A549 (cell line): ENCODE results near the gene FFAR1. TPM values are rescaled to one million over a fixed set of nuclear protein-coding genes. Genes with fewer than 3 reads are reported as not detected.

ENCODE experiments used
- ATAC-seq, 2 experiments: fragments of 200-7000 bp in 1 of 2; fragments of >200 bp in 1 of 2; cut with Nextera tagmentation in 1 of 2; cut with Tn5 transposase in 1 of 2; 3 replicates each; pipeline versions ENCODE4 v1.8.0 to v1.9.1; 2018 to 2020; ENCODE audit warnings: mild to moderate bottlenecking in 1 of 2, moderate library complexity in 1 of 2
- CTCF ChIA-PET: fragments of 300-600 bp; sonication (Branson Sonifier 250); formaldehyde crosslinking; extraction: SDS; loops from one replicate; lab custom pipeline; 2021; ENCODE audit warnings: antibody characterized with exemption, inconsistent platforms; lab: Yijun Ruan, JAX
- POLR2A ChIA-PET: fragments of 350-600 bp; formaldehyde crosslinking; extraction: SDS; loops from one replicate; lab custom pipeline; 2021; ENCODE audit warnings: antibody characterized with exemption, inconsistent platforms; lab: Yijun Ruan, JAX
- DNase-seq, 2 experiments: peaks; one replicate each; pipeline versions ENCODE4 v3.0.0 to v3.0.0-alpha.2; 2011 to 2016; ENCODE audit warnings: low read depth in 1 of 2, low spot score in 1 of 2
- FAIRE-seq: peaks from 2 replicates; lab custom pipeline; 2011; peaks lifted over from hg19 to GRCh38; lab: Jason Lieb, UNC
- H3K27ac ChIP-seq, 2 experiments: fragments of >200 bp; sonication (Bioruptor Twin); formaldehyde crosslinking; 3 replicates each; pipeline ENCODE4 v1.5.1; 2016 to 2017
- H3K4me1 ChIP-seq: fragments of >200 bp; sonication (Bioruptor Twin); formaldehyde crosslinking; 3 replicates; pipeline ENCODE4 v1.6.1; 2016
- H3K4me2 ChIP-seq: fragments of >200 bp; sonication (Bioruptor Twin); formaldehyde crosslinking; 3 replicates; pipeline ENCODE4 v1.6.1; 2016
- H3K4me3 ChIP-seq: fragments of >200 bp; sonication (Bioruptor Twin); formaldehyde crosslinking; 3 replicates; pipeline ENCODE4 v1.5.1; 2016
- H3K9me3 ChIP-seq: fragments of >200 bp; sonication (Bioruptor Twin); formaldehyde crosslinking; 3 replicates; pipeline ENCODE4 v1.6.1; 2016
- BHLHE40 ChIP-seq: IDR thresholded peaks from 2 replicates; pipeline ENCODE4 v1.6.1; 2012; ENCODE audit warnings: low read depth, low read length, inconsistent platforms
- CBX2 ChIP-seq: fragments of 200-600 bp; sonication (generic); IDR thresholded peaks from 2 replicates; pipeline ENCODE4 v1.6.1; 2016; ENCODE audit warnings: low read depth, mild to moderate bottlenecking, borderline replicate concordance
- CBX8 ChIP-seq: fragments of 200-600 bp; sonication (generic); IDR thresholded peaks from 2 replicates; pipeline ENCODE4 v1.6.1; 2016
- CHD2 ChIP-seq: fragments of 150-350 bp; IDR thresholded peaks from 2 replicates; pipeline ENCODE4 v1.6.1; 2014; ENCODE audit warnings: low read length; ENCODE audit not compliant: partially characterized antibody
- CHD4 ChIP-seq: fragments of 200-600 bp; sonication (generic); IDR thresholded peaks from 2 replicates; pipeline ENCODE4 v1.6.1; 2016; ENCODE audit warnings: antibody characterized with exemption, mild to moderate bottlenecking, borderline replicate concordance
- EHF ChIP-seq: fragments of 250-450 bp; sonication (Bioruptor Pico); IDR thresholded peaks from 2 replicates; pipeline ENCODE4 v1.5.0; 2020; ENCODE audit warnings: mild to moderate bottlenecking
- FOXS1 ChIP-seq: fragments of 250-450 bp; sonication (Bioruptor Pico); IDR thresholded peaks from 2 replicates; pipeline ENCODE4 v1.5.0; 2020; ENCODE audit warnings: mild to moderate bottlenecking, moderate library complexity
- HEYL ChIP-seq: fragments of 250-450 bp; sonication (Bioruptor Pico); IDR thresholded peaks from 2 replicates; pipeline ENCODE4 v1.8.0; 2021; ENCODE audit warnings: mild to moderate bottlenecking, moderate library complexity
- HOXB5 ChIP-seq: fragments of 250-450 bp; sonication (Bioruptor Pico); IDR thresholded peaks from 2 replicates; pipeline ENCODE4 v1.5.0; 2020; ENCODE audit warnings: mild to moderate bottlenecking, moderate library complexity
- KDM1A ChIP-seq: fragments of 200-600 bp; sonication (generic); IDR thresholded peaks from 2 replicates; pipeline ENCODE4 v1.6.1; 2016; ENCODE audit warnings: low read depth, mild to moderate bottlenecking
- KDM5A ChIP-seq: fragments of 200-600 bp; sonication (generic); IDR thresholded peaks from 2 replicates; pipeline ENCODE4 v1.6.1; 2016; ENCODE audit warnings: antibody characterized with exemption, mild to moderate bottlenecking
- MAZ ChIP-seq: fragments of 150-350 bp; IDR thresholded peaks from 2 replicates; pipeline ENCODE4 v1.6.1; 2014; ENCODE audit warnings: antibody characterized with exemption, low read depth, low read length, borderline replicate concordance
- NPAS2 ChIP-seq: fragments of 250-450 bp; sonication (Bioruptor Pico); IDR thresholded peaks from 2 replicates; pipeline ENCODE4 v1.8.0; 2022; ENCODE audit warnings: mild to moderate bottlenecking, moderate library complexity, borderline replicate concordance
- PBX3 ChIP-seq: IDR thresholded peaks from 2 replicates; pipeline ENCODE4 v1.6.1; 2012
- PHF8 ChIP-seq: fragments of 200-600 bp; sonication (generic); IDR thresholded peaks from 2 replicates; pipeline ENCODE4 v1.6.1; 2016; ENCODE audit warnings: low read depth, mild to moderate bottlenecking, antibody characterized with exemption, moderate library complexity, borderline replicate concordance
- POLR2A ChIP-seq: IDR thresholded peaks from 2 replicates; pipeline ENCODE4 v1.6.1; 2012; ENCODE audit warnings: mild to moderate bottlenecking, low read length
- RARB ChIP-seq: fragments of 250-450 bp; sonication (Bioruptor Pico); IDR thresholded peaks from 2 replicates; pipeline ENCODE4 v1.8.0; 2021; ENCODE audit warnings: mild to moderate bottlenecking, moderate library complexity
- RNF2 ChIP-seq: fragments of 200-600 bp; sonication (generic); IDR thresholded peaks from 2 replicates; pipeline ENCODE4 v1.6.1; 2016; ENCODE audit warnings: low read depth, mild to moderate bottlenecking, antibody characterized with exemption, moderate library complexity, borderline replicate concordance
- SMC3 ChIP-seq: fragments of >200 bp; sonication (Bioruptor Twin); formaldehyde crosslinking; IDR thresholded peaks from 3 replicates; pipeline ENCODE4 v1.6.1; 2018; ENCODE audit warnings: inconsistent platforms
- SREBF2 ChIP-seq: fragments of 450-650 bp; IDR thresholded peaks from 2 replicates; pipeline ENCODE4 v1.6.1; 2014; ENCODE audit warnings: mild to moderate bottlenecking, moderate library complexity
- TFCP2L1 ChIP-seq: fragments of 250-450 bp; sonication (Bioruptor Pico); IDR thresholded peaks from 2 replicates; pipeline ENCODE4 v1.5.0; 2021; ENCODE audit warnings: mild to moderate bottlenecking
- ZC3H11A ChIP-seq: fragments of 450-650 bp; IDR thresholded peaks from 2 replicates; pipeline ENCODE4 v1.6.1; 2014; ENCODE audit warnings: antibody characterized with exemption, mild to moderate bottlenecking
- WGBS: methylation state at CpG from one replicate; pipeline ENCODE4 v1.1.6; 2017; ENCODE audit errors: missing lambda C conversion rate; 5-methylcytosine and 5-hydroxymethylcytosine counted together
- polyA plus RNA-seq, 4 experiments: library from polyadenylated mRNA; depleted of rRNA in 3 of 4; stranded (reverse); fragments of >200 nt; fragmentation: RNase III in 1 of 4; extraction: RNeasy Plus Mini Kit Qiagen cat#74134 plus additional on column Dnase treatment in 1 of 4; gene quantifications; 2 replicates in 3 of 4; 3 replicates in 1 of 4; pipeline ENCODE4 v1.2.3, GENCODE V29; 2011 to 2017
- TF ChIP-seq, protein P1 (sequence below): fragments of 150-350 bp; IDR thresholded peaks from 2 replicates; pipeline ENCODE4 v1.6.1; 2014; ENCODE audit warnings: low read depth, mild to moderate bottlenecking, low read length
- TF ChIP-seq, protein P2 (sequence below): IDR thresholded peaks from 2 replicates; pipeline ENCODE4 v1.6.1; 2012
- TF ChIP-seq, protein P3 (sequence below): IDR thresholded peaks from 2 replicates; pipeline ENCODE4 v1.6.1; 2012; ENCODE audit warnings: low read depth, borderline replicate concordance

Gene FFAR1
- polyA plus RNA-seq, 2 of the 4 experiments (the other 2 are of a cell fraction) = not detected

DNA sequence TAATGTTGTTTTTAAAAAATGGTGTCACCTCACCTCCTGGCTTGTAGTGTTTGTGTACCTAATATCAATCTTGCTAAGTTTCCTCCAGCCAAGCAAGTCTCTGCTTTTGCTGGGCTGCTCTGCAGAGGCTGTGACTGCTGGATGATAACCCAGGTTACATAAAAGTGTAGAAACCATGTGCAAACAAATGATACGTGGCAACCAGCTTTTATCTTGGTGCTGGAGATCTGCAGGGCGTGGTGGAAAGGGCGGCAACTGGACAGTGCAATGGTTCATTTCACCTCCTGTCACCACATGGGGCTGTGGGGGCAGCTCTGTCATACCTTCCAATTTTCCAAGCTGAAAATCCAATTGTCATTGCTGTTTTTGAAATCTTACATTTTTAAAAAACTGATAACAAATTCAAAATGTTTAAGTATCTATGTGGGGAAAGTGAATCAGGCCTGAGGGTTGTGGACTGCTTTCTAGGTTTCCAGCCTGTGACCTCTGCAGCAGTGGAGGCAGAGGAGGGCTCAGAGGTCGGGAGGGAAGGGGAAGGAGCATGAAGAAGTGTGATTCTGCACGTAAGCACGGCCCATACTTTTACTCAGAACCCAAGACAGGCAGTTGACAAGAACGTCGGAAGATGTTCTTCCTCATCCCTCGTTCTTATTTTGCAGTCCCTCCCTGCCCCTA is 32.9 kb downstream of the FFAR1 start:
- Histone ChIP-seq H3K9me3 (peaks cover 41% of the 10 kb centered on the region), H3K27ac (no peak overlapping the region), H3K4me2 (no peak overlapping the region), H3K4me3 (no peak overlapping the region), H3K4me1 (no peaks in the 10 kb centered on the region)
- TF ChIP-seq HEYL (CRISPR knock-in tag) = no peak
- no peak for TF ChIP-seq SREBF2
- TF ChIP-seq KDM1A = no peak
- TF ChIP-seq, protein P1, sequence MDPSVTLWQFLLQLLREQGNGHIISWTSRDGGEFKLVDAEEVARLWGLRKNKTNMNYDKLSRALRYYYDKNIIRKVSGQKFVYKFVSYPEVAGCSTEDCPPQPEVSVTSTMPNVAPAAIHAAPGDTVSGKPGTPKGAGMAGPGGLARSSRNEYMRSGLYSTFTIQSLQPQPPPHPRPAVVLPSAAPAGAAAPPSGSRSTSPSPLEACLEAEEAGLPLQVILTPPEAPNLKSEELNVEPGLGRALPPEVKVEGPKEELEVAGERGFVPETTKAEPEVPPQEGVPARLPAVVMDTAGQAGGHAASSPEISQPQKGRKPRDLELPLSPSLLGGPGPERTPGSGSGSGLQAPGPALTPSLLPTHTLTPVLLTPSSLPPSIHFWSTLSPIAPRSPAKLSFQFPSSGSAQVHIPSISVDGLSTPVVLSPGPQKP = no peak
- TF ChIP-seq PBX3 = no peak
- no peak for TF ChIP-seq RNF2
- no peak for TF ChIP-seq FOXS1 (CRISPR knock-in tag)
- TF ChIP-seq, protein P2, sequence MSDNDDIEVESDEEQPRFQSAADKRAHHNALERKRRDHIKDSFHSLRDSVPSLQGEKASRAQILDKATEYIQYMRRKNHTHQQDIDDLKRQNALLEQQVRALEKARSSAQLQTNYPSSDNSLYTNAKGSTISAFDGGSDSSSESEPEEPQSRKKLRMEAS = no peak
- no peak for TF ChIP-seq RARB (CRISPR knock-in tag)
- TF ChIP-seq ZC3H11A = no peak
- no peak for TF ChIP-seq SMC3
- no peak for TF ChIP-seq TFCP2L1 (CRISPR knock-in tag)
- TF ChIP-seq EHF = no peak
- TF ChIP-seq POLR2A = no peak
- TF ChIP-seq CHD4 = no peak
- no peak for TF ChIP-seq NPAS2 (CRISPR knock-in tag)
- TF ChIP-seq, protein P3, sequence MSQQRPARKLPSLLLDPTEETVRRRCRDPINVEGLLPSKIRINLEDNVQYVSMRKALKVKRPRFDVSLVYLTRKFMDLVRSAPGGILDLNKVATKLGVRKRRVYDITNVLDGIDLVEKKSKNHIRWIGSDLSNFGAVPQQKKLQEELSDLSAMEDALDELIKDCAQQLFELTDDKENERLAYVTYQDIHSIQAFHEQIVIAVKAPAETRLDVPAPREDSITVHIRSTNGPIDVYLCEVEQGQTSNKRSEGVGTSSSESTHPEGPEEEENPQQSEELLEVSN = no peak
- no peak for TF ChIP-seq HOXB5 (CRISPR knock-in tag)
- TF ChIP-seq KDM5A = no peak
- TF ChIP-seq CBX8 = no peak
- WGBS = 21% methylated on average over 9 of the region's 9 CpGs
- ChIA-PET POLR2A (no interaction called here), CTCF (interaction anchor here (1.7 to 6.0 kb wide), 2 partner anchors 27 to 87 kb away, joined by 6 to 29 read pairs; no protein-coding TSS in a partner anchor)
- ATAC-seq (no peak; a peak in 1 of 6 replicates), DNase-seq (no peak), FAIRE-seq (no peak)

- no peak for TF ChIP-seq CBX8
- TF ChIP-seq MAZ = no peak
- no peak for TF ChIP-seq POLR2A
- no peak for TF ChIP-seq RARB (CRISPR knock-in tag)
- TF ChIP-seq, all 56 proteins: peak for 0
- Histone ChIP-seq H3K27ac (no peak overlapping the region), H3K4me3 (no peak overlapping the region), H3K4me2 (no peak overlapping the region), H3K9me3 (peaks cover 44% of the 10 kb centered on the region), H3K4me1 (no peaks in the 10 kb centered on the region)
- POLR2A ChIA-PET = no interaction called here
- 17% methylated on average over 3 of the region's 3 CpGs for WGBS
- DNase-seq = no peak
- CTCF ChIA-PET = interaction anchor here (1.5 to 6.0 kb wide), 3 partner anchors 28 to 114 kb away, joined by 6 to 29 read pairs (median 7); no protein-coding TSS in a partner anchor
- ATAC-seq = no peak
- FAIRE-seq = no peak
Observed at GRCh38 chr19:35381318-35381717, 33.6 kb downstream of the FFAR1 start.

GRCh38 chr19:35381926-35382325 is 34.2 kb downstream of the FFAR1 start:
- Histone ChIP-seq H3K4me1 (no peaks in the 10 kb centered on the region), H3K27ac (no peak overlapping the region), H3K4me2 (no peak overlapping the region), H3K9me3 (peaks cover 49% of the 10 kb centered on the region), H3K4me3 (no peak overlapping the region)
- ATAC-seq (no peak), FAIRE-seq (peak; percentile 87), DNase-seq (no peak)
- ChIA-PET CTCF (interaction anchor here (1.0 to 6.0 kb wide), 3 partner anchors 28 to 114 kb away, joined by 3 to 29 read pairs (median 7); no protein-coding TSS in a partner anchor), POLR2A (no interaction called here)
- 31% methylated on average over 6 of the region's 6 CpGs for WGBS
- TF ChIP-seq PHF8 (no peak), CBX2 (no peak), CHD2 (no peak), BHLHE40 (no peak)
